Measurements from ENCODE around the gene NUDT1.

NUDT1 gene

GRCh38 chr7:2251381-2251780 is 9.4 kb downstream of the NUDT1 start:
- peaks cover 0 to 7% of the 10 kb centered on the region in 2 experiments; a peak in 2 of 3 replicates for H3K36me3 ChIP-seq (ENCODE audit: control insufficient read depth in 2 of 2, insufficient read depth in 1 of 2, low read length in 2 of 2)
- ChIA-PET POLR2A (no interaction called here), CTCF (no interaction called here)

GRCh38 chr7:2251841-2252771 is 10.1 kb downstream of the NUDT1 start:
- TF ChIP-seq OVOL3 (tag by site-specific recombination; IDR thresholded peaks at IDR 0.05) = no peak
- no peak for TF ChIP-seq ZNF121 (tag by site-specific recombination; IDR thresholded peaks at IDR 0.05)
- no peak for TF ChIP-seq ZXDB (tag by site-specific recombination; IDR thresholded peaks at IDR 0.05)
- no peak for TF ChIP-seq ZNF585B (tag by site-specific recombination; IDR thresholded peaks at IDR 0.05)
- no peak for TF ChIP-seq HOXC10 (CRISPR knock-in tag; IDR thresholded peaks at IDR 0.05)
- no peak for TF ChIP-seq ZNF350 (tag by site-specific recombination; IDR thresholded peaks at IDR 0.05)
- no peak for TF ChIP-seq ZNF324 (tag by site-specific recombination; IDR thresholded peaks at IDR 0.05)
- TF ChIP-seq KLF16 (tag by site-specific recombination; IDR thresholded peaks at IDR 0.05) = no peak
- TF ChIP-seq KLF8 (tag by site-specific recombination; IDR thresholded peaks at IDR 0.05) = no peak
- no peak for TF ChIP-seq ZNF701 (tag by site-specific recombination; IDR thresholded peaks at IDR 0.05)
- no peak for TF ChIP-seq ZBTB6 (tag by site-specific recombination; IDR thresholded peaks at IDR 0.05)
- no peak for TF ChIP-seq ZNF76 (tag by site-specific recombination; IDR thresholded peaks at IDR 0.05; ENCODE audit: borderline replicate concordance, low read depth)
- no peak for TF ChIP-seq ZNF138 (tag by site-specific recombination; IDR thresholded peaks at IDR 0.05; ENCODE audit: borderline replicate concordance)
- TF ChIP-seq ZNF561 (tag by site-specific recombination; IDR thresholded peaks at IDR 0.05; ENCODE audit: borderline replicate concordance) = no peak
- TF ChIP-seq ZNF629 (tag by site-specific recombination; IDR thresholded peaks at IDR 0.05) = no peak
- TF ChIP-seq PRDM4 (tag by site-specific recombination; IDR thresholded peaks at IDR 0.05) = no peak
- H3K4me3 ChIP-seq (ENCODE audit: low read depth, low read length) = no peak overlapping the region
- H3K9me3 ChIP-seq (ENCODE audit: control insufficient read depth, insufficient read depth, low read depth, low read length) = no peaks in the 10 kb centered on the region
- H3K36me3 ChIP-seq (ENCODE audit: control insufficient read depth in 2 of 2, insufficient read depth in 1 of 2, low read length in 2 of 2) = peaks cover 0 to 7% of the 10 kb centered on the region in 2 experiments; a peak in 2 of 3 replicates
- ChIA-PET CTCF (no interaction called here), POLR2A (no interaction called here)
- no peak overlapping the region for H3K27ac ChIP-seq (ENCODE audit: extremely low read depth, low read depth, low read length)
- H3K4me1 ChIP-seq (ENCODE audit: control insufficient read depth, insufficient read depth, low read length) = no peaks in the 10 kb centered on the region

More at GRCh38 chr7:2251381-2251780, 9.4 kb downstream of the NUDT1 start:
- no peak for TF ChIP-seq ZNF239 (tag by site-specific recombination; IDR thresholded peaks at IDR 0.05)
- no peak for TF ChIP-seq INSM2 (tag by site-specific recombination; IDR thresholded peaks at IDR 0.05)
- H3K4me3 ChIP-seq (ENCODE audit: low read depth, low read length) = no peak overlapping the region
- H3K9me3 ChIP-seq (ENCODE audit: control insufficient read depth, insufficient read depth, low read depth, low read length) = no peaks in the 10 kb centered on the region
- H3K4me1 ChIP-seq (ENCODE audit: control insufficient read depth, insufficient read depth, low read length) = no peaks in the 10 kb centered on the region
- no peak overlapping the region for H3K27ac ChIP-seq (ENCODE audit: extremely low read depth, low read depth, low read length)

All from HEK293 (cell line).